Tongue (tissue), 2 donors: Measurements from ENCODE around the gene HYDIN. TPM values are rescaled to one million over a fixed set of nuclear protein-coding genes. Genes with fewer than 3 reads are reported as not detected.
"Not testable (repeated sequence)": the region's sequence is repeated elsewhere in the genome, so short reads cannot be mapped to it uniquely, and the experiment has no call there.

Source experiments
- DNase-seq: peaks from one replicate; pipeline ENCODE4 v3.0.0-alpha.2; 2015
- total RNA-seq: library from RNA; depleted of rRNA; stranded (reverse); fragments of >200 nt; gene quantifications from one replicate; pipeline ENCODE4 v1.2.3, GENCODE V29; 2014

Gene HYDIN
- total RNA-seq, 1 donor from 2014 or later = 1.2 TPM

DNA sequence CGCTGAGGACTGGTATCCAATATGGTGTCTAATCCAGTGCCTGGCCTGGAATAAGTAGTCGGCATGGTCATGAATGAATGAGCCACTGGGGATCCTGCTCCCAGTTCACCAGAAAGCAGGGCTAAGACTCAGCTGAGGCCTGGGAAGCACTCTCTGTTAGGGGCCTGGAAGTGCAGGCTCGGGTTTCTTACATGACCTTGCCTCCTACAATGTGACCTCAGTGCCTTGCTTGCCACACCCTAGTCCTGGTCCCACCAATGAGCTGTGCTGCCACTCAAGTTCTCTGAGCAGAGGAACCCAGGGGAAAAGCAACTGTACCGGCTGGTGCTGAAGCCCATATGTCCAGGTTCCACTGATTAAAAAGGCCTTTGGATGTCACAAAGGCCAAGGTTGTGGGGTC is 238.0 kb downstream of the HYDIN start:
- not testable (repeated sequence) for DNase-seq

DNA sequence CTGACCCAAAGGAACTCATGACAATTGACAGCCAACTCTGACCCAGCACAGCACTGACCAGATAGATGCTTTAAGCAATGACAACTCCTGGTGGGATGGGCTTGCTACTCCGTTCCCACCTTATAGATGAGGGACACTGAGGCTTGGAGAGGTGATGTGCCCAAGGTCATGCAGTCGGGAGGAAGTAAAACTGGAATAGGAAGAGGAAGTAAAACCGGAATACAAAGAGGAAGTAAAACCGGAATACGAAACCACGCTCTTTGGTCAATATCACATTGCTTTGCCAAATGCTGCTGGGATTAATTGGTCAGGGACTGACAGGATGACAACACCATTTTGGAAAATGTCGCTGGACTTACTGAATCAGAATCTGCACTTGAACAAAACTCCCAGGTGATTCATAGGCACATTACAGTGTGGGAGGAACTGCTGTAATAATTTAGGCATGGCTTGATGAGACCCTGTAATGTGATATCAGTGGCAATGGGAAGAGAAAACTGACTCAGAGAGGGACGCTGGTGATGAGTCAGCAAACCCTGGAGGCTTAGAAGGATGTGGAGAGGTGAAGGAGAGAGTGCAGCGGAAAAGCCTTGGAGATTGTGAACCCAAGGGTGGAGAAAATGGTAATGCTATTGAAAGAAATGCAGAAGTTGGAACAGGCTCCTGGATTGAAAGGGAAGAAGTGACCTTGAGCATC is 243.4 kb downstream of the HYDIN start:
- not testable (repeated sequence) for DNase-seq

DNA sequence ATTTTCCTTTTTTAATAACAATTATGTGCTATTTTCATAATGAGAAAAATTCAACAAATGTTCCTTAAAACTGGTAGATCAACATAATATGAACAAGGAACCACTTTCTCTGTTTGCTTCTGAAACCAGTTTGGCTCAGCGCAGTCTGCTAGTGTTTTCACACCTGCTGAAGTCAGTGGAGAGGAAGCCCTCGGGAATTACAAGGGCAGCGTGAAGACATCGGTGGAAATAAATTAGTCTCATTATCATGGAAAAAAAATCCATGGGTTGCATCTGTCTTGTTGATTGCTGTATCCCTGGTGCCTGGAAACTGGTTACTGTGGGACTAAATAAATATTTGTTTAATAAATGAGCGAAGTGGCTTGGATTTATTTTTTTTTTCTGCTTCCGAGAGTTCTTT is 245.8 kb downstream of the HYDIN start:
- DNase-seq = not testable (repeated sequence)

DNA sequence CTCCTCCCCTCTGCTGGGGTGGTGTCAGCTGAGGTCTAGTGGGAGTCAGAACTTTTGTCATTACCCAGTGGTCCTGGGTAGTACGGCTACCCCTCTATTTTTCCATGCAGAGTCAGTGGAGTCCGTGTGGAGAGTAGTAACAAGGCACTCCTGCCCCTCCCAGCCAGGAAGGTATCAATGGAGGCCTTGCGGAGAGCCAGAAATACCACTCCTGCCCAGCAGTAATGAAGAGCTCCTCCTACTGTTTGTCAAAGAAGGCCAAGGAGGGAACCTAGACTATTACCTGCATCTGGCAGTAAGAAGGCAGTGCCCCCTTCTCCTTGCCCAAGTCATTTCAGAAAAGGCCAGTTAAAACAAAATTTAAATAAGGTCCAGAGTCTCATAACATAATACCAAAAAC is 262.2 kb downstream of the HYDIN start:
- DNase-seq = not testable (repeated sequence)

DNA sequence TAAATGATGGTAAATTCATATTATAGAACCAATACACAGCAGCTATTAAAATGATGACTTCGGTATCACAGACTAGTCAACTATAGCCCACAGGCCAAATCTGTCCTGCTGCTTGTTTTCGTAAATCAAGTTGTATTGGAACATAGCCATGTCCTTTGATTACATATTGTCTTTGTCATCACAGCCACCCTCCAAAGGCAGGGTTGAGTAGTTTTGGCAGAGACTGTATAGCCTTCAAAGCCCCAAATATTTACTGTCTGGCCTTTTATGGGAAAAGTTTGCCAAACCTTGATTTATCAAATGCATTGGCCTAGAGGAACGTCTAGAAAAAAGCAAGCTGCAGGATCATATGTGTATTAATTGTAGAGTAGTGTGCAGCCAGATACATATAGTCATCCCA is 270.4 kb downstream of the HYDIN start:
- not testable (repeated sequence) for DNase-seq

DNA sequence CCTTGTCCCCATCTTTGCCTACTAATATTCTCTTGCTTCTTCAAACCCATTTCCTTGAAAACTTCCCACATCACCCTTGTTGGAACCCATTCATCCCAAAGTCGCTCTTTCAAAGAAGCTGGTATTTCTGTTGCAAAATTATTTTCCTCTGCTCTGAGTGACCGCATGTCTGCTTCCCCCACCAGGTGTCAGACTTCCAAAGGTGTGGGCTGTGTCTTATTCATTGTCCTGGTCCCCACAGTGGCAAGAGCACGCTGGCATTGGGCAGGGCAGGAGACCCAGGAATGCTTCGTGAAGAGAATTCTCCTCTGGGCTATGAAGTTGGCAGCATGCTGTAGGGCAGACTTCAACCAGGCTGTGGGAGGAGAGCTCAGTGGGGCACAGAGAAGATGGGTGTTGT is 275.6 kb downstream of the HYDIN start:
- DNase-seq = not testable (repeated sequence)

DNA sequence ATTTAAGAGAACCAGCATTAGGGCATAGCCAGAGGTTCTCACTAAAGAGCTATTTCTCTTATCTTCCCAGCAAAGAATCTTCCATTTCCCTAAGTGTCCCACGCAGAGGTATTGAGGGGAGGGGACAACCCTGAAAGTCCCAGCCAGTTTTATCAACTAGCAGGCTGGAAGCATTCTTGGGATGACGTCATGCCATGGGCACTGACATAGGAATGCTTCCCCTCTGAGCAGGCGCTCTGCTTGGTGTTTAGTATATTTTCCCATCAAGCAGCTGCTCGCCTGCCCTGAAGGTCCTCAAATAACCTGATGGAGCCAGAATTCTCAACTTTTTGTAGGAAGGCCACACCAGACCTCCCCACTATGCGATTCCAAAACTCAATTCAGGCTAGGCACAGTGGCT is 276.7 kb downstream of the HYDIN start:
- not testable (repeated sequence) for DNase-seq

DNA sequence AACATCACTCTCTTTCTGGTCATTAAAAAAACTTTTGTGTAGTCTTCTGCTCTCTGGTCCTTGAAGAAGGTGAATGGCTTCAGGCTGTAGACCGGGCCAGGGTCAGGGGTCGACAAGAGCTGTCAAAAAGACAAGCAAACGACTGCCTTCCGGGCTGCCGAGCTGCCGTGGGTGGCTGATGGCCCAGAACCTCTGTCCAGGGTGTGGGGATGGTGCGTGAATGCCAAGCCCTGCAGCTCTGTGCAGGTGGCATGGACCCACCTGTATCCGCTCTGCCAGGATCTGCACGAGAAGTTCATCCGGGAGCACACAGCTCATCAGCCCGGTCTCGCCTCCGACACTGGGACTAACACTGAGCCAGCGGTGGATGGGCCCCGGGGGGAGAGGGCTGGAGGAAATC is 287.0 kb downstream of the HYDIN start:
- not testable (repeated sequence) for DNase-seq

DNA sequence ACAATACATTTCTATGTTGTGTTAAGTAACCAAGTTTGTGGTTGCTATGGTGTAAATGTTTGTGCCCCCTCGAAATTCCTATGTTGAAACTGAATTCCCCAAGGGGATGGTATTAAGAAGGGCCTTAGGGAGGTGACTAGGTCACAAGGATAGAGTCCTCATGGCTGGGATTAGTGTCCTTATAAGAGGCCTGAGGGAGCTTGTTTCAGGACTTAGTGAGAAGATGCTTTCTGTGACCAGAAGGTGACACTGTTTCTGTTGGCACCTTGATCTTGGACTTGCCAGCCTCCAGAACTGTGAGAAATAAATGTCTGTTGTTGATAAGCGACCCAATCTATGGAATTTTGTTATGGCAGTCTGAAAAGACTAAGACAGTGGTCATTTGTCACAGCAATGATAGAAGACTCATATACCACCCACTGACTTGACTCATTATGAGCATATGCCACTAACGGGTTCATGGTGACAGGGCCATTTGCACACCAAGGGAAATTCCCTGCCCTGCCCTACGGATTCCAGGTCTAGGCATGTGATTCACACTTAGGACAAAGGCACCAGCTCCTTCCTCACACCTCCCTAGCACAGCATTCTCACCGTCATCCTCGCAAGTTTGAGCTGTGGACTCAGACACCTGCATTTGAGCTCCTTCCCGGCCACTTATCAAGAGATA is 290.7 kb downstream of the HYDIN start:
- DNase-seq = not testable (repeated sequence)

DNA sequence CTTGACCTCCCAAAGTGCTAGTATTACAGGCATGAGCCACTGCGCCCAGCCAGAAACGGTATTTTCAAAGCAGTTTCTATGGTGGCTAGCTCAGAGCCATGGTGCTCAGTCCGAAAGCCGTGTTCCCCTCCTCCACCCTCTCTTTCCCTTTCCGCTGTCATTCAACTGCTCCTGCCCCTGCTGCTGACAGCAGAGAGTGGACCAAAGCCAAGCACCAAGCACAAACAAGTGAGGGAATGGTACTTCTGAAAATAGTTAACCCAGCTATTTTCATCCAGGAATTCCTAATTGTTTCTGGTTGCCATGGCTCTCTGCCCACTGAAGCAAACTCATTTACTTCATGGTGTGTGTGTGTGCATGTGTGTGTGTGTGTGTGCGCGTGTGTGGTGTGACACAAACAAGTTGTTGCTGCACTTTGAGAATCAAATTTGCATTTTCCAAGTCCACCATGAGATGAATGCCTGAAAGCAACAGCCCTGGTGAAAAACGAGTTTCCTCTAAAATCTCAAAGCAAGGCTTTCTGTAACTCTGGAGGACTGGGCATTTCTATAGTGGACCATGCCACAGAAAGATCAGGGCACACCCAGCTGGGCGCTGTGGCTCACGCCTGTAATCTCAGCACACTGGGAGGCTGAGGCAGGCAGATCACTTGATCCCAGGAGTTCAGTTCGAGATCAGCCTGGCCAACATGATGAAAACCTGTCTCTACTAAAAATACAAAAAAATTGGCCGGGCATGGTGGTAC is 293.6 kb downstream of the HYDIN start:
- DNase-seq = peak; percentile 32

DNA sequence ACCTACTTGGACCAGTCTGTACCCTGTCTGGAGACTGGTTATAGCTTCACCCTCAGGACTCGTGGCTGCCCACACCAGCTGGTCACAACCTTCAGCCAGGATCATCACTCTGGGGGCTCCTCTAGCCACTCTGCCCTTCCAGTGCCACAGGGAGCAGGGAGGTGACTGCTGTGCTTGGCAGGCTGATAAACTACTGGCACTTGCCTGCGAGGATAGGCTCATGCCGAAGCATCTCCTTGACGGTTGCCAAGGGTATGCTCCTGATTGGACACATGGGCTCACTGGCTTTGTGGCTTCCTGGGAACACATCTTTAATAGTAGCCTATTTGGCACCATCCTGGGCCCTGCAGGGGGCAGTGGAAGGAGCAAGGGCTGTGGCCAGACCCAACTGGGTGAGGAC is 295.2 kb downstream of the HYDIN start:
- not testable (repeated sequence) for DNase-seq

DNA sequence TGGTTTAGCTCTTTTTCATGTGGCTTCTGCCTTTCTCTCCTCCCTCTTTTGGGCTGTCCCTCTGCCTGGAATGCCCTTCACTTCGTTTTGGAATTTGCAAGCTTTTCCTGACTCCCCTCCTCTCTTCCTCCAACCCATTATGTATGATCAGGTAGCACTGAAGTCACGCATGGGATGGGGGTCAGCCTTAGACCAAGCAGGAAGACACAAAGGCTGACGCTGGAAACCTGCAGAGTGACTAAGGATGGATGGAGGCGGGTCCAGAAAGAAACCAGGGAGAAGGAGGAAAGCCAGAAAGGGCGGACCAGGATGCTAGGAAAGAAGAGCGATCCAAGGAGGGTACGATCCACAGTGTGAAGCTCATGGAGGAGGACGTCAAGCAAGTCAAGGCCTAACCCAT is 296.8 kb downstream of the HYDIN start:
- DNase-seq = not testable (repeated sequence)

DNA sequence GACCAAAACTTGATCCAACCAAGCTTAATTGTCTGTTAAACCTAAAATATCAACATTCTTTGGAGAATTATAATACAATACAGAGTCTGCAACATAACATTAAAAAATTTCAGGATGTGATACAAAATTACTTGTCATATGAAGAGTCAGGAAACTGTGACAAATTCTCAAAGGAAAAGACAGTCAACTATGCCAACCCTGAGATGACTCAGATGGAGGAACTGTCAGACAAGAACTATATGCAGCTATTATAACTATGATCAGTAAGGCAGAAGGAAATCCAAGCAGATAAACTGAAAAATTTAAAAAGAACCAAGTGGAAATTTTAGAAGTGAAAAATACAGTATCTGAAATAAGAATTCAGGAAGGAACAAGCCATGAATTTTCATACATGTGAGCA is 299.8 kb downstream of the HYDIN start:
- DNase-seq = not testable (repeated sequence)

DNA sequence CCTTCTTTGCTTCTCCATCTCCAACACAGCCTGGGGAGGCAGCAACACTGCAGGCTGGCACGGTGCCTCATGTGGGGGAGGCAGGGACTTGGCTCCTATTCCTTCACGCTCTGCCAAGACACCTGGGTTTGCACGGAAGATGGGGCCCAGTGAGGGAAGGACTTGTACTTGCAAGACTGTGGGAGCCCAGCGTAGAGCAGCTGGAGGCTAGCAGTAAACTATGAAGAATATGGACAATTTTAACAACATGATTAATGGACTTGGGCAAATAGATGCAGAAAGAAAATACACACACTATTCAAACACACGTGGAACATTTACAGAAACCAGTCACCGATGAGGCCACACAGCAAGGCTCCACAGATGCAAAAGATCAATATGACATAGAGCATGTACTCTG is 308.4 kb downstream of the HYDIN start:
- peak; percentile 67 for DNase-seq

DNA sequence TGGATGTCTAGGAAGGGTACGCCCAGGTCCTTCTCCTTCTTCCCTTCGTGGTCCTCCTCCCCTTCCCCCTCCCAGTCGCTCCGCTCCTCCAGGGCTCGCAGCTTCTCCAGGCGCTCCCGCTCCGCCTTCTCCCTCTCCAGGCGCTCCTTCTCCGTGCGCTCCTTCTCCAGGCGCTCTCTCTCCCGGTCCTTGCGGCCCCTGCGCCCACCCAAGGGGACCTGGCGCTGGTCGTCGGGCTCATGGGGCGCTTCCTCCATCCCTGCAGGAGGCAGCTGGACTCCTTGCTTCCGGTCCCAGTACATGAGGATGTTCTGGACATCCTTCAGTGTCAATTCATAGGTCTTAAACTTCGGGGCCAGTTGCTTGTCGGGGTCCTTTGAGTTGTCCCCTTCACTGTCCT is 309.9 kb downstream of the HYDIN start:
- DNase-seq = not testable (repeated sequence)

DNA sequence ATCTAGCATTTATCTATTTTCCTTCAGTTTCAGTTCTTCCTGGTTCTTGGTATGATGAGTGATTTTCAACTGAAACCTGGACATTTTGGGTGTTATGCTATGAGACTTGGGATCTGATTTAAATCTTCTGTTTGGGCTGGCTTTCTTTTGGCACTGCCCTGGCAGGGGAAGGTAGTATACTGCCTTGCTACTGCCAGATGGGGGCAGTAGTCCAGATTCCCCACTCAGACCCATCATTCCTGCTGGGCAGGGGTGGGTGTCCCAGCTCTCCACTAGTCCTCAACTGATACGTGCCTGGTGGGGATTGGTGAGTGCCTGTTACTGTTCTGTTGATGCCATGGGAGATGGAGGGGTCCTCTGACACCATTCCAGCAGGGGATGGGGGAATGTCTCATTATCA is 342.3 kb downstream of the HYDIN start:
- DNase-seq = not testable (repeated sequence)

DNA sequence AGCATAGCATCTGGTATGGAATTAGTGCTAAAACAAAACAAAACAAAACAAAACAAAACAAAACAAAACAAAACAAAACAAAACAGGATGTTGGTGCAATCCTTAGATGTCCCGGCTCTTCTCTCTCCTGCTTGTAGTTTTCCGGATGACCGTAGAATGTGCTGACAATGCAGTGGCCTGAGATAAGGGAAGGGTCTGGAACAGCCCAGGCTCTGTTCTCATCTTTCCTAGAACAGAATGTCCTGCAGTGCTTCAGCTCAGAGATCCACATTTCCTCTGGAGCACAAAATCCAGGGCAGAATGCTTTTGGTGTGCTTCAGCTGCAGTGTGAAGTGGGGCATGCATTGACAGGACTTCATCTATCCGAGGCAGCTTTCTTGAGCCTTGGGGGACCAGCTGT is 345.9 kb downstream of the HYDIN start:
- not testable (repeated sequence) for DNase-seq

DNA sequence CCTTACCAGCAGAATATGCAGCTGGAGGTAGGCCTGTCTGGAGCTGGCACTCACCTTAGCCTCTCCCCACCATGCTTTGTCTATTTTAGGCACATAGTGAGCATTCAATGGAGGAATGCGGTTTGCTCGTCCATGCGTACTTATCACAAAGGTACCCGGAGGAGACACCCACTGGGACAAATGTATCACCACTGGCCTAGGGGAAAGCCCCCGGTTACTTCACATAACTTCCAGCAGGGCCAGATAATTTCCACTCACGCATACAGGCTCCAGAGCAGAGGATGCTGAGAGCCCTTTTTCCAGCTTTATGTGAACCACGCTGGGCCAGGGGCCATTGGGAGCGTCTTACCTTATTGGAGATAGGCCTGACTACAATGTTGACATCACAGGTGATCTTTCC is 348.2 kb downstream of the HYDIN start:
- not testable (repeated sequence) for DNase-seq

DNA sequence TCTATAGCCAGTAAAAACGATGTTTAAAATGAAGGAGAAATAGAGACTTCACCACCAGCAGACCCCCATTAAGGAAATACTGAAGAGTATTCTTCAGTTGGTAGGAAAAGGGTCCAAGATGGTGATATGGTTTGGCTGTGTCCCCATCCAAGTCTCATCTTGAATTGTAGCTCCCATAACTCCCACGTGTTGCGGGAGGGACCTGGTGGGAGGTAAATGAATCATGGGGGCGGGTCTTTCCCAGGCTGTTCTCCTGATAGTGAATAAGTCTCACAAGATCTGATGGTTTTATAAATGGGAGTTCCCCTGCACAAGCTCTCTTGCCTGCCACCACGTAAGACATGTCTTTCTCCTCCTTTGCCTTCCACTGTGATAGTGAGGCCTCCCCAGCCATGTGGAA is 352.6 kb downstream of the HYDIN start:
- not testable (repeated sequence) for DNase-seq

DNA sequence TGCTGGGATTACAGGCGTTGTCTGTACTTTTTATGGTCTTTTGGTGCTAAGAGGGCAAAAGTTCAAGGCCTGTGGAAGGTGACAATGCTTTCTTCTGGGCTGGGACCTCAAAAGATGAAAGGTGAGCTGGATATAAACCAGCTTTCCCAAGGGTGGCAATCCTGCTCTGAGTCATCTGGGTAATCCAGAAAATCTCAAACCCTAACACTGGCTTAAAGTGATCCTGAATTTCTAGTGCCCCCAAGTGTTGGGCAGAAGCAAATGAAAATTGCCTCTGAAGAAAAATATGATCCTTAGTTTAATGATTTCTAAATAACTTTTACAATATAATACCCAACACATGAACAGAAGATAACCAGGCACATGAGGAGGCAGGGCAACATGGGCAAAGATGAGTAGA is 354.1 kb downstream of the HYDIN start:
- DNase-seq = not testable (repeated sequence)

DNA sequence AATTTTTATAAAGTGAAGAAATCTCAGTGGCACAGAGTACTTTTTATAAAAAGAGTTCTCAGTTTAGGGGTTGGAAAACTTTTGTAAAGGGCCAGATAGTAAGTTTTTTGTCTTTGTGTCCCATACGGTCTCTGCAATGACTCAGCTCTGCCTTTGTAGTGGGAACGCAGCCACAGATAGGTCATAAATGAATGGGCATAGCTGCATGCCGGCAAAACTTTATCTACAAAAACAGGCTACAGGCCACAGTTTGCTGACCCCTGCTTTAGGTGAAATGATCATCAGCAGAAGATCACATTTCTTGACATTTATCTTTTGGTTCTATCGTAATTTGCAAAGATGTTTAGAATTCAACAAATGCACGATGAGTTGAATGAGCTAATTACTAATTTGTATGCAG is 365.8 kb downstream of the HYDIN start:
- not testable (repeated sequence) for DNase-seq

DNA sequence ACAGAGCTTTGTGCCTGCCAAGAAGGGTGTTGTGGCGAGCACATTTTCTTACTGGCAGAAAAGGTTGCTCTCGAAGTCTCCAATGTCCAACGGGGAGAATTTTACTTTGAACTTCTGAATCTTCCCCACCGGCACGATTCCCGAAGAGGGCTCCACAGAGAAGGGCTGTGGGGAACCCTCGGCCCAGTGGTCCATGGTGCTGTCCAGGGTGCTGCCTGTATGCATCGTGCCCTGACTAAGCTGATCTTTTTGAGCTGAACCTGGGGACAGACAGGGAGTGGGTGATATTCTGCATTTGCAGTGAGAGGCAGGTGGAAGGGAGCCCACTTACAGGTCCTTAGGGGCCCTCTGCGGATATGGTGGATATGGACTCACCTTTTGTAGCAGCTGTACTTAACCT is 368.5 kb downstream of the HYDIN start:
- DNase-seq = peak; percentile 1

DNA sequence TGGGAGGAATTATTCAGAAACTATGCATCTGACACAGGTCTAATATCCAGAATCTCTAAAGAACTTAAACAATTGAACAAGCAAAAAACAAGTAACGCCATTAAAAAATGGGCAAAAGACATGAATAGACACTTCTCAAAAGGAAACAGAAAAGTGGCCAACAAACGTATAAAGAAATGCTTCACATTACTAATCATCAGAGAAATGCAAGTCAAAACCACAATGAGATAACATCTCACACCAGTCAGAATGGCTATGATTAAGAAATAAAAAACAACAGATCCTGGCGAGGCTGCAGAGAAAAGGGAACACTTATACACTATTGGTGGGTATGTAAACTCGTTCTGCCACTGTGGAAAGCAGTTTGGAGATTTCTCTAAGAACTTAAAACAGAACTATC is 379.2 kb downstream of the HYDIN start:
- not testable (repeated sequence) for DNase-seq
